GM19397 (cell line): Measurements from ENCODE around the gene COX14.
"Not testable (repeated sequence)": the region's sequence is repeated elsewhere in the genome, so short reads cannot be mapped to it uniquely, and the experiment has no call there.

Source experiments
- ATAC-seq: cut with Tn5 transposase; IDR thresholded peaks from one replicate; pipeline ENCODE4 v1.9.1; 2021; ENCODE audit warnings: mild to moderate bottlenecking, moderate library complexity; ENCODE audit not compliant: unreplicated experiment

COX14 gene

GRCh38 chr12:50151047-50151687 is 39.1 kb downstream of the COX14 start:
- ATAC-seq, result no peak

GRCh38 chr12:50154947-50155346 is 42.9 kb downstream of the COX14 start:
- ATAC-seq, result not testable (repeated sequence)

GRCh38 chr12:50156641-50157040 is 44.6 kb downstream of the COX14 start:
- ATAC-seq, result no peak

- ATAC-seq, result no peak
Observed at GRCh38 chr12:50157259-50157658, 45.2 kb downstream of the COX14 start.

- ATAC-seq, result no peak
Observed at GRCh38 chr12:50160643-50161042, 48.6 kb downstream of the COX14 start.

GRCh38 chr12:50162230-50162629 is 50.2 kb downstream of the COX14 start:
- ATAC-seq, result no peak

GRCh38 chr12:50164963-50165362 is 52.9 kb downstream of the COX14 start:
- no peak for ATAC-seq

GRCh38 chr12:50166799-50167048 is 54.7 kb downstream of the COX14 start:
- no peak for ATAC-seq

GRCh38 chr12:50167049-50167828 is 55.2 kb downstream of the COX14 start, which contains the start of gene CERS5:
Gene CERS5 (minus strand): TSS chr12:50167369. CDS start chr12:50167297, 72 bp downstream.
- ATAC-seq, result peak; percentile 98
